Endothelial cell of umbilical vein (primary cell): ENCODE data around the gene PNPLA2. TPM values are rescaled to one million over a fixed set of nuclear protein-coding genes. Genes with fewer than 3 reads are reported as not detected.

ENCODE experiments used
- BruUV-seq: library from RNA; stranded (reverse); fragments of 400-500 nt; replicated peaks from 2 replicates; lab custom pipeline; 2021; lab: Mats Ljungman, UMichigan
- CTCF ChIA-PET: fragments of 300-600, 350-600 bp; sonication (Branson Sonifier 250); formaldehyde crosslinking; loops from one replicate; lab custom pipeline; 2021; ENCODE audit warnings: antibody characterized with exemption, inconsistent platforms; lab: Charles Lee
- POLR2A ChIA-PET: fragments of 300-600, 350-600 bp; sonication (Branson Sonifier 250); formaldehyde crosslinking; loops from one replicate; lab custom pipeline; 2021; ENCODE audit warnings: antibody characterized with exemption, inconsistent platforms; lab: Charles Lee
- DNase-seq: peaks from one replicate; pipeline ENCODE4 v3.0.0-alpha.2; 2011; ENCODE audit warnings: low read depth, low spot score
- FAIRE-seq: peaks from 2 replicates; lab custom pipeline; 2011; peaks lifted over from hg19 to GRCh38; lab: Jason Lieb, UNC
- H2AFZ ChIP-seq: 2 replicates; pipeline ENCODE4 v1.6.0; 2012; ENCODE audit warnings: low read depth, low read length, control low read depth, inconsistent platforms
- H3K27ac ChIP-seq: 2 replicates; pipeline ENCODE4 v1.5.1; 2011; ENCODE audit warnings: low read depth, mild to moderate bottlenecking, control low read depth, low read length, moderate library complexity; ENCODE audit not compliant: insufficient read depth
- H3K27me3 ChIP-seq, 2 experiments: 2 replicates each; pipeline versions ENCODE4 v1.6.0 to v1.6.1; 2011; ENCODE audit warnings: low read length in 2 of 2, mixed read lengths in 1 of 2; ENCODE audit not compliant: control insufficient read depth in 2 of 2, insufficient read depth in 2 of 2
- H3K36me3 ChIP-seq, 2 experiments: 2 replicates in 1 of 2; 3 replicates in 1 of 2; pipeline ENCODE4 v1.5.1; 2011; ENCODE audit warnings: low read length in 2 of 2, mild to moderate bottlenecking in 1 of 2, moderate library complexity in 1 of 2; ENCODE audit not compliant: control insufficient read depth in 2 of 2, insufficient read depth in 2 of 2; ENCODE audit errors: extremely low read depth in 1 of 2
- H3K4me1 ChIP-seq: 3 replicates; pipeline ENCODE4 v1.5.1; 2011; ENCODE audit warnings: mild to moderate bottlenecking, low read length; ENCODE audit not compliant: control insufficient read depth, insufficient read depth; ENCODE audit errors: extremely low read depth
- H3K4me2 ChIP-seq: 2 replicates; pipeline ENCODE4 v1.6.1; 2011; ENCODE audit warnings: low read length, control low read depth, mixed read lengths; ENCODE audit not compliant: insufficient read depth
- H3K4me3 ChIP-seq, 3 experiments: fragments of 200-600 bp in 1 of 3; sonication (generic), shearing (Covaris generic) in 1 of 3; replicated peaks in 1 of 3; 2 replicates each; pipeline ENCODE4 v1.5.1; 2011 to 2016; ENCODE audit warnings: control low read depth in 3 of 3, low read length in 3 of 3, mild to moderate bottlenecking in 2 of 3, inconsistent platforms in 1 of 3, low read depth in 1 of 3, moderate library complexity in 1 of 3; ENCODE audit not compliant: insufficient read depth in 1 of 3
- H3K79me2 ChIP-seq: 2 replicates; pipeline ENCODE4 v1.6.0; 2012; ENCODE audit warnings: low read length, inconsistent platforms; ENCODE audit not compliant: control insufficient read depth, insufficient read depth
- H3K9ac ChIP-seq: replicated peaks from 2 replicates; pipeline ENCODE3; 2011; ENCODE audit warnings: low read length, control low read depth; ENCODE audit not compliant: insufficient read depth; ENCODE audit errors: extremely low read depth
- H3K9me1 ChIP-seq: replicated peaks from 3 replicates; pipeline ENCODE4 v1.6.0; 2011; ENCODE audit warnings: mild to moderate bottlenecking, low read length; ENCODE audit not compliant: control insufficient read depth, insufficient read depth; ENCODE audit errors: extremely low read depth
- H3K9me3 ChIP-seq: replicated peaks from 2 replicates; pipeline ENCODE4 v1.5.1; 2012; ENCODE audit warnings: low read length, inconsistent platforms; ENCODE audit not compliant: control insufficient read depth, insufficient read depth
- H4K20me1 ChIP-seq: replicated peaks from 2 replicates; pipeline ENCODE3; 2011; ENCODE audit warnings: mild to moderate bottlenecking, low read length; ENCODE audit not compliant: control insufficient read depth, insufficient read depth; ENCODE audit errors: extremely low read depth
- CTCF ChIP-seq, 2 donors: IDR thresholded peaks; 1 replicate in 1 of 2; 2 replicates in 1 of 2; pipeline ENCODE4 v1.5.1; 2011; ENCODE audit warnings: low read length in 2 of 2, mild to moderate bottlenecking in 2 of 2, moderate library complexity in 2 of 2, control low read depth in 1 of 2, inconsistent platforms in 1 of 2, low read depth in 1 of 2; ENCODE audit not compliant: insufficient read depth in 1 of 2; ENCODE audit errors: extremely low read depth in 1 of 2
- EZH2 ChIP-seq: IDR thresholded peaks from 2 replicates; pipeline ENCODE4 v1.6.1; 2012; ENCODE audit warnings: borderline replicate concordance, low read depth, mild to moderate bottlenecking, moderate library complexity, low read length, inconsistent platforms; ENCODE audit not compliant: severe bottlenecking
- FOS ChIP-seq: IDR thresholded peaks from 2 replicates; pipeline ENCODE4 v1.6.1; 2011; ENCODE audit warnings: mild to moderate bottlenecking, low read length, moderate library complexity, borderline replicate concordance; ENCODE audit not compliant: insufficient read depth
- GATA2 ChIP-seq: IDR thresholded peaks from 2 replicates; pipeline ENCODE4 v1.7.0; 2011; ENCODE audit warnings: low read depth, mild to moderate bottlenecking, moderate library complexity, mixed read lengths, low read length; ENCODE audit not compliant: insufficient read length, insufficient read depth
- JUN ChIP-seq: IDR thresholded peaks from 2 replicates; pipeline ENCODE4 v1.6.1; 2011; ENCODE audit warnings: borderline replicate concordance, low read depth; ENCODE audit not compliant: insufficient read length, insufficient read depth
- MAX ChIP-seq: IDR thresholded peaks from 2 replicates; pipeline ENCODE4 v1.6.1; 2011; ENCODE audit not compliant: insufficient read depth, insufficient read length
- MYC ChIP-seq: IDR thresholded peaks from one replicate; pipeline ENCODE4 v1.6.1; 2011; ENCODE audit warnings: mild to moderate bottlenecking, low read depth, low read length
- POLR2A ChIP-seq: IDR thresholded peaks from 2 replicates; pipeline ENCODE4 v1.6.1; 2012; ENCODE audit warnings: low read depth, mild to moderate bottlenecking, control low read depth, low read length
- POLR2AphosphoS5 ChIP-seq: IDR thresholded peaks from 2 replicates; pipeline ENCODE4 v1.6.1; 2012; ENCODE audit warnings: low read depth, mild to moderate bottlenecking, control low read depth, low read length, moderate library complexity; ENCODE audit not compliant: insufficient read depth
- dilution Hi-C: fragments of 300-500 bp; cut with MboI; formaldehyde crosslinking; loops from one replicate; pipeline ENCODE4 v1.15.0; 2019; ENCODE audit warnings: low sequenced_read_pairs; ENCODE audit not compliant: extremely low pct_ligation_motif_present
- intact Hi-C: fragments of 100-400 bp; cut with micrococcal nuclease; formaldehyde crosslinking; loops from one replicate; pipeline ENCODE4 v1.10.0; 2022
- polyA plus RNA-seq, 4 experiments: library from polyadenylated mRNA; depleted of rRNA in 3 of 4; stranded (reverse) in 3 of 4; unstranded in 1 of 4; fragments of >200 nt; gene quantifications; 2 replicates each; pipeline versions ENCODE4 v1.2.1 to v1.2.3, GENCODE V29; 2011 to 2012; ENCODE audit warnings: missing spikeins in 1 of 4
- total RNA-seq: library from RNA; stranded (reverse); gene quantifications from 2 replicates; pipeline ENCODE4 v1.2.3, GENCODE V29; 2021

PNPLA2 gene
- total and polyA plus RNA-seq, 2 donors (not counting 3 experiments of a cell fraction or from before 2014, with no cell fraction given), result 73.1 to 75.6 TPM

- H3K9ac ChIP-seq, result no peak overlapping the region
- BruUV-seq, result no TSS peak
- H3K4me1 ChIP-seq, result peaks cover 26% of the 10 kb centered on the region
- DNase-seq (no peak), FAIRE-seq (no peak)
- no peak overlapping the region for H3K4me3 ChIP-seq
- no peaks in the 10 kb centered on the region for H3K9me1 ChIP-seq
- H4K20me1 ChIP-seq, result no peaks in the 10 kb centered on the region
- ChIA-PET POLR2A (no interaction called here), CTCF (no interaction called here)
- no peak for TF ChIP-seq POLR2A
- no peak for TF ChIP-seq JUN
- TF ChIP-seq GATA2, result no peak
- no peak for TF ChIP-seq CTCF (IDR thresholded peaks at IDR 0.05; ENCODE audit: extremely low read depth in 1 of 2, insufficient read depth in 1 of 2, low read depth in 1 of 2, low read length in 2 of 2)
- no peak for TF ChIP-seq EZH2
- TF ChIP-seq MYC, result no peak
- TF ChIP-seq POLR2AphosphoS5, result no peak
- TF ChIP-seq MAX, result no peak
- no peak for TF ChIP-seq FOS
- no peaks in the 10 kb centered on the region for H3K27me3 ChIP-seq
- no peaks in the 10 kb centered on the region for H3K9me3 ChIP-seq
- intact Hi-C loops (no loop called here), dilution Hi-C loops (no loop called here)
- peaks cover 0 to 20% of the 10 kb centered on the region in 2 experiments for H3K36me3 ChIP-seq
- no peak overlapping the region for H2AFZ ChIP-seq
- H3K4me2 ChIP-seq, result no peak overlapping the region
- no peak overlapping the region for H3K27ac ChIP-seq
- peaks cover 11% of the 10 kb centered on the region for H3K79me2 ChIP-seq
Observed at GRCh38 chr11:799641-800316, 18.9 kb upstream of the PNPLA2 start.
